MM.1S (cell line): ENCODE data around the gene EFNB1.

Experiments used
- DNase-seq: peaks from one replicate; pipeline ENCODE4 v3.0.0-alpha.2; 2015
- H2AFZ ChIP-seq: fragments of 300-600 bp; sonication (generic); 2 replicates; pipeline ENCODE4 v1.6.0; 2016; ENCODE audit warnings: antibody characterized with exemption, low read length
- H3F3A ChIP-seq: fragments of 300-600 bp; sonication (generic); 2 replicates; pipeline ENCODE4 v1.6.1; 2016; ENCODE audit warnings: mild to moderate bottlenecking, antibody characterized with exemption, low read length, moderate library complexity, mixed read lengths; ENCODE audit not compliant: insufficient read depth
- H3K27ac ChIP-seq: fragments of 300-600 bp; sonication (generic); 2 replicates; pipeline ENCODE4 v1.5.1; 2016; ENCODE audit warnings: mild to moderate bottlenecking, low read length
- H3K27me3 ChIP-seq: fragments of 300-600 bp; sonication (generic); replicated peaks from 2 replicates; pipeline ENCODE4 v1.6.0; 2016; ENCODE audit warnings: low read length; ENCODE audit not compliant: insufficient read depth
- H3K36me3 ChIP-seq: fragments of 300-600 bp; sonication (generic); replicated peaks from 2 replicates; pipeline ENCODE4 v1.6.1; 2016; ENCODE audit warnings: mild to moderate bottlenecking, low read length, mixed read lengths; ENCODE audit not compliant: insufficient read depth
- H3K4me1 ChIP-seq: fragments of 300-600 bp; sonication (generic); 2 replicates; pipeline ENCODE4 v1.6.1; 2016; ENCODE audit warnings: low read length, mixed read lengths
- H3K4me2 ChIP-seq: fragments of 300-600 bp; sonication (generic); 2 replicates; pipeline ENCODE4 v1.6.0; 2016; ENCODE audit warnings: low read depth, low read length
- H3K4me3 ChIP-seq: fragments of 300-600 bp; sonication (generic); 2 replicates; pipeline ENCODE4 v1.5.1; 2016; ENCODE audit warnings: low read length, mixed read lengths
- H3K79me2 ChIP-seq: fragments of 300-600 bp; sonication (generic); 2 replicates; pipeline ENCODE4 v1.6.1; 2016; ENCODE audit warnings: mixed run types, low read length, mixed read lengths
- H3K9ac ChIP-seq: fragments of 300-600 bp; sonication (generic); 2 replicates; pipeline ENCODE4 v1.6.1; 2016; ENCODE audit warnings: low read length, mixed read lengths
- H3K9me2 ChIP-seq: fragments of 300-600 bp; sonication (generic); replicated peaks from 2 replicates; pipeline ENCODE4 v1.6.1; 2016; ENCODE audit warnings: mild to moderate bottlenecking, low read length, mixed read lengths; ENCODE audit not compliant: insufficient read depth
- H3K9me3 ChIP-seq: fragments of 300-600 bp; sonication (generic); replicated peaks from 2 replicates; pipeline ENCODE4 v1.6.1; 2016; ENCODE audit warnings: mild to moderate bottlenecking, low read length, mixed read lengths; ENCODE audit not compliant: insufficient read depth
- H4K20me1 ChIP-seq: fragments of 300-600 bp; sonication (generic); 2 replicates; pipeline ENCODE4 v1.6.1; 2016; ENCODE audit warnings: mild to moderate bottlenecking, low read length, moderate library complexity, mixed read lengths; ENCODE audit not compliant: insufficient read depth
- EZH2 ChIP-seq: fragments of 300-600 bp; sonication (generic); optimal IDR thresholded peaks from 2 replicates; pipeline ENCODE3; 2017; ENCODE audit warnings: low read depth, mild to moderate bottlenecking, antibody characterized with exemption, low read length, mixed read lengths
- EZH2phosphoT487 ChIP-seq: fragments of 300-600 bp; sonication (generic); IDR thresholded peaks from 2 replicates; pipeline ENCODE4 v1.6.1; 2018; ENCODE audit warnings: antibody characterized with exemption, low read length
- TF ChIP-seq, protein P1 (sequence below): fragments of 300-600 bp; sonication (generic); IDR thresholded peaks from 2 replicates; pipeline ENCODE4 v1.5.1; 2016; ENCODE audit warnings: antibody characterized with exemption, low read length, mixed read lengths

Gene EFNB1

DNA sequence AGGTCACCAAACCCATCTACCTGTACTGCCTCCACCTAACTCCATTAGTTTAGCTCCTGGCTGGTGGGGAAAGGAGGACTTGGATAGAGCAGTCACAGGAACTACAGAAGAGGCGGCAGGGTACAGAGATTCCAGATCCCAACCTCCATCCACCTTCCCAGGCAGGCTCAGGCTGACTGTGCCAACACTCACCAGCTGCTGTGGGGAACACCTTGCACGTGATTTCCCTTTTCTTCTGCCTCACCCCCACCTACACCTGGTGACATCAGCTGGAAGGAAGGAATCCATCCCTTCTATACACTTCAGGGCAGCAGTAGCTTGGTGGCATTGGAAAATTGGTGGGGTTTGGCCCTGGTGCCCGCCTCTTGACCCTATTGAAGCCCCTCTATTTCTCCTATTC lies 41.5 kb downstream of the EFNB1 start:
- Histone ChIP-seq H3K4me2 (no peak overlapping the region), H2AFZ (no peak overlapping the region), H3K79me2 (no peaks in the 10 kb centered on the region), H3K27ac (no peak overlapping the region), H3K27me3 (no peaks in the 10 kb centered on the region), H3K9me2 (no peaks in the 10 kb centered on the region), H3K36me3 (no peaks in the 10 kb centered on the region), H3F3A (no peaks in the 10 kb centered on the region), H3K9me3 (no peaks in the 10 kb centered on the region), H4K20me1 (no peaks in the 10 kb centered on the region), H3K9ac (no peak overlapping the region), H3K4me1 (no peaks in the 10 kb centered on the region), H3K4me3 (no peak overlapping the region)
- no peak for DNase-seq
- no peak for TF ChIP-seq EZH2
- TF ChIP-seq, protein P1, sequence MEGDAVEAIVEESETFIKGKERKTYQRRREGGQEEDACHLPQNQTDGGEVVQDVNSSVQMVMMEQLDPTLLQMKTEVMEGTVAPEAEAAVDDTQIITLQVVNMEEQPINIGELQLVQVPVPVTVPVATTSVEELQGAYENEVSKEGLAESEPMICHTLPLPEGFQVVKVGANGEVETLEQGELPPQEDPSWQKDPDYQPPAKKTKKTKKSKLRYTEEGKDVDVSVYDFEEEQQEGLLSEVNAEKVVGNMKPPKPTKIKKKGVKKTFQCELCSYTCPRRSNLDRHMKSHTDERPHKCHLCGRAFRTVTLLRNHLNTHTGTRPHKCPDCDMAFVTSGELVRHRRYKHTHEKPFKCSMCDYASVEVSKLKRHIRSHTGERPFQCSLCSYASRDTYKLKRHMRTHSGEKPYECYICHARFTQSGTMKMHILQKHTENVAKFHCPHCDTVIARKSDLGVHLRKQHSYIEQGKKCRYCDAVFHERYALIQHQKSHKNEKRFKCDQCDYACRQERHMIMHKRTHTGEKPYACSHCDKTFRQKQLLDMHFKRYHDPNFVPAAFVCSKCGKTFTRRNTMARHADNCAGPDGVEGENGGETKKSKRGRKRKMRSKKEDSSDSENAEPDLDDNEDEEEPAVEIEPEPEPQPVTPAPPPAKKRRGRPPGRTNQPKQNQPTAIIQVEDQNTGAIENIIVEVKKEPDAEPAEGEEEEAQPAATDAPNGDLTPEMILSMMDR: no peak
- TF ChIP-seq EZH2phosphoT487: no peak

DNA sequence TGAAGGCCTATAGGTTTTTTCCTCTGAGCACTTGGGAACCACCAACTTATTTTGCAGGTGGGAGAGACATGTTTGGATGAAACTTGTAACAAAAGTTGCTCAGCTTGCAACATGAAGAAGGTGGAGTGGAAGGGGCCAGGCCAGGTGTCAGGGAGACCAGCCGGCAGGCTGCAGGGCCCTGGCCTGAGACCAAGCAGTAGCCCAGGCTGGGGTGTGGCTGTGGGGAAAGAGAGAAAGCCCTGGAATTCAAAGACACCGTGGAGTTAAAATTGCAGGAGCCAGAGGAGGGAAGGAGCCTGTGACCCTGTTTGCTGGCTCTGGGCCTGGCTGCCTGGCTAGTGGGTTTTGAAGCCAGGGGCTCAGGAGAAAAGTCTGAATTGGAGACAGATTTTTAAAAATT lies 43.4 kb downstream of the EFNB1 start:
- Histone ChIP-seq H4K20me1 (no peaks in the 10 kb centered on the region), H3K4me3 (no peak overlapping the region), H3K9ac (no peak overlapping the region), H3K9me3 (no peaks in the 10 kb centered on the region), H3K79me2 (no peaks in the 10 kb centered on the region), H3K36me3 (no peaks in the 10 kb centered on the region), H2AFZ (no peak overlapping the region), H3K27ac (no peak overlapping the region), H3K27me3 (no peaks in the 10 kb centered on the region), H3K4me1 (no peaks in the 10 kb centered on the region), H3K4me2 (no peak overlapping the region), H3F3A (no peaks in the 10 kb centered on the region), H3K9me2 (no peaks in the 10 kb centered on the region)
- TF ChIP-seq EZH2phosphoT487 (no peak), EZH2 (no peak)
- TF ChIP-seq, protein P1: no peak
- DNase-seq: no peak

DNA sequence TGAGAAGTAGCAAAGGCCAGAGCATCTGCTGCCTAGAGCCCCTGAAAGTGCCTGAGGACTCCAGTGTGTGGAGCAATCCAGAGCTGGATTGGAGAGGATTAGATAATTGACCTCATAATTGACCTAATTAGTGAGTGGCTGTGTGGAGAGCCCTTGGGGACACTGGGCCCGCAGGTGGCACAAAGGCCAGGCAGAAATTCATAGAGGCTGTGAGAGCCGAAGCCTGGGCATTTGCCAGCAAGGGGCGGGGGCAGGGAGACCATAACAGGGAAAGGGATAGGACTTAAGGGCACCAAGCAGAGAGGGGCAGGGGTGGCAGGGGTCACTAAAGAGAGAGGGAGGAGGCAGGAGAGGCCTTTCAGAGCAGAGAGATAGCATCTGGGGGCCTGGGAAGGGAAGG lies 45.3 kb downstream of the EFNB1 start:
- Histone ChIP-seq H3K4me3 (no peak overlapping the region), H3F3A (no peaks in the 10 kb centered on the region), H3K36me3 (no peaks in the 10 kb centered on the region), H3K9me2 (no peaks in the 10 kb centered on the region), H2AFZ (no peak overlapping the region), H3K9me3 (no peaks in the 10 kb centered on the region), H3K4me2 (no peak overlapping the region), H3K27me3 (no peaks in the 10 kb centered on the region), H3K4me1 (no peaks in the 10 kb centered on the region), H3K27ac (no peak overlapping the region), H3K79me2 (no peaks in the 10 kb centered on the region), H4K20me1 (no peaks in the 10 kb centered on the region), H3K9ac (no peak overlapping the region)
- TF ChIP-seq, protein P1: no peak
- TF ChIP-seq EZH2phosphoT487 (no peak), EZH2 (no peak)
- no peak for DNase-seq
